ENCODE measurements around the gene GRK1. TPM values are rescaled to one million over a fixed set of nuclear protein-coding genes. Genes with fewer than 3 reads are reported as not detected.
A peak's percentile ranks its signal among the peaks of the same experiment; 100 is the strongest.

GRK1 gene
- total and polyA plus RNA-seq, 11 donors: 0.08 to 1.3 (median 0.16) TPM; not detected in 3

- Histone ChIP-seq H3K27ac (no peak overlapping the region), H3K4me1 (peaks cover 0 to 21% (median 8%) of the 10 kb centered on the region in 12 donors), H3K36me3 (peaks cover 0 to 6% (median 0%) of the 10 kb centered on the region in 9 donors), H3K4me3 (no peak overlapping the region), H3K27me3 (peaks cover 0 to 16% (median 0%) of the 10 kb centered on the region in 9 donors), H3K9me3 (no peaks in the 10 kb centered on the region)
- WGBS, 4 donors: 82 to 85% (median 83%) methylated on average over 11 of the region's 11 CpGs
- intact Hi-C loops (cut with DNase I): no loop called here
- ATAC-seq (no peak), DNase-seq (peak in 1 of 5 donors; percentile 5)
- TF ChIP-seq POLR2A (IDR thresholded peaks at IDR 0.05) (no peak), CTCF (IDR thresholded peaks at IDR 0.05) (no peak)
Measured at GRCh38 chr13:113762538-113762937, 95.5 kb downstream of the GRK1 start.

GRCh38 chr13:113763254-113763653 lies 96.2 kb downstream of the GRK1 start:
- 88 to 93% (median 89%) methylated on average over 13 of the region's 13 CpGs for WGBS, 4 donors
- TF ChIP-seq POLR2A (IDR thresholded peaks at IDR 0.05) (no peak), CTCF (IDR thresholded peaks at IDR 0.05) (no peak)
- Histone ChIP-seq H3K9me3 (no peaks in the 10 kb centered on the region), H3K27me3 (peaks cover 0 to 16% (median 0%) of the 10 kb centered on the region in 9 donors), H3K4me1 (peaks cover 0 to 17% (median 6%) of the 10 kb centered on the region in 12 donors), H3K27ac (no peak overlapping the region), H3K36me3 (peaks cover 0 to 6% (median 0%) of the 10 kb centered on the region in 9 donors), H3K4me3 (no peak overlapping the region)
- intact Hi-C loops (cut with DNase I): no loop called here
- ATAC-seq (no peak), DNase-seq (peak in 1 of 5 donors; percentile 0)

GRCh38 chr13:113763961-113764792 lies 97.2 kb downstream of the GRK1 start:
- Histone ChIP-seq H3K4me3 (no peak overlapping the region), H3K36me3 (peaks cover 0 to 6% (median 0%) of the 10 kb centered on the region in 9 donors), H3K4me1 (peaks cover 0 to 11% (median 6%) of the 10 kb centered on the region in 12 donors), H3K27me3 (peaks cover 0 to 16% (median 0%) of the 10 kb centered on the region in 9 donors), H3K27ac (no peak overlapping the region), H3K9me3 (no peaks in the 10 kb centered on the region)
- DNase-seq (peak in 1 of 5 donors; percentile 51), ATAC-seq (peak in 1 of 4 donors; percentile 11)
- intact Hi-C loops (cut with DNase I): no loop called here
- TF ChIP-seq CTCF (IDR thresholded peaks at IDR 0.05): no peak
- TF ChIP-seq POLR2A (IDR thresholded peaks at IDR 0.05): no peak
- WGBS, 4 donors: 92 to 96% (median 93%) methylated on average over 24 to 25 of the region's 25 CpGs

GRCh38 chr13:113764793-113765563 lies 98.0 kb downstream of the GRK1 start:
- H3K4me3 ChIP-seq: no peak overlapping the region
- peaks cover 0 to 4% (median 0%) of the 10 kb centered on the region in 12 donors for H3K4me1 ChIP-seq
- H3K9me3 ChIP-seq: no peaks in the 10 kb centered on the region
- peak in 2 of 5 donors; percentile 1 to 10 for DNase-seq
- no peak overlapping the region for H3K27ac ChIP-seq
- WGBS, 4 donors: 89 to 91% (median 90%) methylated on average over 19 of the region's 19 CpGs
- ATAC-seq: no peak
- intact Hi-C loops (cut with DNase I): no loop called here
- no peak for TF ChIP-seq CTCF (IDR thresholded peaks at IDR 0.05)
- no peak for TF ChIP-seq POLR2A (IDR thresholded peaks at IDR 0.05)
- peaks cover 0 to 13% (median 0%) of the 10 kb centered on the region in 9 donors for H3K36me3 ChIP-seq
- H3K27me3 ChIP-seq: peaks cover 0 to 12% (median 0%) of the 10 kb centered on the region in 9 donors

Data from heart left ventricle (tissue), 16 donors.